Measurements from ENCODE around the gene ABCB11. TPM values are rescaled to one million over a fixed set of nuclear protein-coding genes. Genes with fewer than 3 reads are reported as not detected.

The ABCB11 gene
- polyA plus RNA-seq, 1 donor from 2014 or later: not detected

- H2AFZ ChIP-seq (ENCODE audit: low read depth, low read length): no peak overlapping the region
- H3K9me3 ChIP-seq (ENCODE audit: low read length): no peaks in the 10 kb centered on the region
- no peaks in the 10 kb centered on the region for H4K20me1 ChIP-seq (ENCODE audit: insufficient read depth)
- H3K27me3 ChIP-seq (ENCODE audit: insufficient read depth, low read depth, low read length): no peaks in the 10 kb centered on the region
- TF ChIP-seq RAD21 (conservative IDR thresholded peaks at IDR 0.05) (no peak), EZH2 (IDR thresholded peaks at IDR 0.05; ENCODE audit: borderline replicate concordance, insufficient read depth, low read length, poor library complexity, severe bottlenecking) (no peak), EP300 (conservative IDR thresholded peaks at IDR 0.05; ENCODE audit: poor library complexity, severe bottlenecking) (no peak), POLR2AphosphoS5 (IDR thresholded peaks at IDR 0.05) (no peak), CTCF (IDR thresholded peaks at IDR 0.05; ENCODE audit: poor library complexity, severe bottlenecking) (no peak), MXI1 (conservative IDR thresholded peaks at IDR 0.05; ENCODE audit: poor library complexity, severe bottlenecking) (no peak), SMC3 (conservative IDR thresholded peaks at IDR 0.05; ENCODE audit: poor library complexity) (no peak), REST (IDR thresholded peaks at IDR 0.05; ENCODE audit: borderline replicate concordance) (no peak), TAF1 (IDR thresholded peaks at IDR 0.05; ENCODE audit: low read depth) (no peak)
- no peak overlapping the region for H3K27ac ChIP-seq (ENCODE audit: low read length)
- H3K4me2 ChIP-seq (ENCODE audit: low read length): no peak overlapping the region
- H3K9ac ChIP-seq (ENCODE audit: low read length): no peak overlapping the region
- H3K9me2 ChIP-seq (ENCODE audit: insufficient read depth, low read length): no peaks in the 10 kb centered on the region
- H3K36me3 ChIP-seq (ENCODE audit: insufficient read depth, low read length): no peaks in the 10 kb centered on the region
- H3F3A ChIP-seq (ENCODE audit: insufficient read depth, low read length, poor library complexity, severe bottlenecking): no peaks in the 10 kb centered on the region
- no peak overlapping the region for H3K4me3 ChIP-seq (ENCODE audit: low read length)
- H3K79me2 ChIP-seq (replicated peaks; ENCODE audit: insufficient read depth, low read length): no peaks in the 10 kb centered on the region
These were observed 16.4 kb upstream of the ABCB11 start for GRCh38 chr2:169047256-169048250.

- Histone ChIP-seq H3K79me2 (replicated peaks; ENCODE audit: insufficient read depth, low read length) (no peaks in the 10 kb centered on the region), H3F3A (ENCODE audit: insufficient read depth, low read length, poor library complexity, severe bottlenecking) (no peaks in the 10 kb centered on the region), H3K4me2 (ENCODE audit: low read length) (no peak overlapping the region), H3K4me3 (ENCODE audit: low read length) (no peak overlapping the region), H3K9ac (ENCODE audit: low read length) (no peak overlapping the region), H3K27ac (ENCODE audit: low read length) (no peak overlapping the region), H4K20me1 (ENCODE audit: insufficient read depth) (no peaks in the 10 kb centered on the region), H3K9me2 (ENCODE audit: insufficient read depth, low read length) (no peaks in the 10 kb centered on the region), H2AFZ (ENCODE audit: low read depth, low read length) (no peak overlapping the region), H3K27me3 (ENCODE audit: insufficient read depth, low read depth, low read length) (no peaks in the 10 kb centered on the region), H3K36me3 (ENCODE audit: insufficient read depth, low read length) (no peaks in the 10 kb centered on the region), H3K9me3 (ENCODE audit: low read length) (no peaks in the 10 kb centered on the region)
- TF ChIP-seq TAF1 (IDR thresholded peaks at IDR 0.05; ENCODE audit: low read depth) (no peak), RAD21 (conservative IDR thresholded peaks at IDR 0.05) (no peak), CTCF (IDR thresholded peaks at IDR 0.05; ENCODE audit: poor library complexity, severe bottlenecking) (no peak), REST (IDR thresholded peaks at IDR 0.05; ENCODE audit: borderline replicate concordance) (no peak), SMC3 (conservative IDR thresholded peaks at IDR 0.05; ENCODE audit: poor library complexity) (no peak), EP300 (conservative IDR thresholded peaks at IDR 0.05; ENCODE audit: poor library complexity, severe bottlenecking) (no peak), MXI1 (conservative IDR thresholded peaks at IDR 0.05; ENCODE audit: poor library complexity, severe bottlenecking) (no peak), POLR2AphosphoS5 (IDR thresholded peaks at IDR 0.05) (no peak), EZH2 (IDR thresholded peaks at IDR 0.05; ENCODE audit: borderline replicate concordance, insufficient read depth, low read length, poor library complexity, severe bottlenecking) (no peak)
These were observed 15.5 kb upstream of the ABCB11 start for GRCh38 chr2:169046440-169047151.

Data from neural cell (in vitro differentiated cells).